Mesothelial cell of epicardium (in vitro differentiated cells): ENCODE measurements around the gene PARD3. TPM values are rescaled to one million over a fixed set of nuclear protein-coding genes. Genes with fewer than 3 reads are reported as not detected.

Experiments
- DNase-seq, 2 experiments: peaks; one replicate each; pipeline ENCODE4 v3.0.0; 2021; ENCODE audit warnings: low spot score in 2 of 2; ENCODE audit not compliant: unreplicated experiment in 2 of 2
- H3K27ac Mint-ChIP-seq: 2 replicates; pipeline ENCODE4 v1.8.0; 2021; ENCODE audit warnings: mixed read lengths
- H3K27me3 Mint-ChIP-seq: 2 replicates; pipeline ENCODE4 v1.8.0; 2021; ENCODE audit warnings: low read depth, mixed read lengths
- H3K36me3 Mint-ChIP-seq: 2 replicates; pipeline ENCODE4 v1.8.0; 2021; ENCODE audit warnings: mixed read lengths
- H3K4me1 Mint-ChIP-seq: 2 replicates; pipeline ENCODE4 v1.8.0; 2021; ENCODE audit warnings: mixed read lengths
- H3K4me3 Mint-ChIP-seq: 2 replicates; pipeline ENCODE4 v1.8.0; 2021; ENCODE audit warnings: mild to moderate bottlenecking, moderate library complexity, mixed read lengths
- H3K9me3 Mint-ChIP-seq: 2 replicates; pipeline ENCODE4 v1.8.0; 2021; ENCODE audit warnings: mixed read lengths
- CTCF ChIP-seq: fragments of 200-600 bp; sonication (generic); IDR thresholded peaks from one replicate; pipeline ENCODE4 v1.5.0; 2021; ENCODE audit warnings: antibody characterized with exemption; ENCODE audit not compliant: unreplicated experiment
- total RNA-seq: library from RNA; stranded (reverse); gene quantifications from 3 replicates; pipeline ENCODE4 v1.2.1, GENCODE V29; 2021

The PARD3 gene
- total RNA-seq, 1 donor from 2014 or later = 73.2 TPM

GRCh38 chr10:34467902-34468301 is 347.2 kb downstream of the PARD3 start:
- Mint-ChIP-seq H3K27me3 (no peaks in the 10 kb centered on the region), H3K36me3 (peaks cover 10% of the 10 kb centered on the region), H3K27ac (no peak overlapping the region), H3K4me3 (no peak overlapping the region), H3K4me1 (peaks cover 3% of the 10 kb centered on the region), H3K9me3 (no peaks in the 10 kb centered on the region)
- TF ChIP-seq CTCF = no peak
- no peak for DNase-seq

- H3K27me3 Mint-ChIP-seq = no peaks in the 10 kb centered on the region
- peaks cover 3% of the 10 kb centered on the region for H3K4me1 Mint-ChIP-seq
- DNase-seq = no peak
- H3K36me3 Mint-ChIP-seq = peaks cover 10% of the 10 kb centered on the region
- H3K27ac Mint-ChIP-seq = no peak overlapping the region
- H3K9me3 Mint-ChIP-seq = no peaks in the 10 kb centered on the region
- TF ChIP-seq CTCF = no peak
- no peak overlapping the region for H3K4me3 Mint-ChIP-seq
These were observed 347.7 kb downstream of the PARD3 start for GRCh38 chr10:34467364-34467763.

GRCh38 chr10:34465678-34466077 is 349.4 kb downstream of the PARD3 start:
- Mint-ChIP-seq H3K4me1 (peaks cover 3% of the 10 kb centered on the region), H3K27ac (no peak overlapping the region), H3K4me3 (no peak overlapping the region), H3K27me3 (no peaks in the 10 kb centered on the region), H3K9me3 (no peaks in the 10 kb centered on the region), H3K36me3 (peaks cover 12% of the 10 kb centered on the region)
- no peak for TF ChIP-seq CTCF
- DNase-seq = no peak

- Mint-ChIP-seq H3K4me3 (no peak overlapping the region), H3K27ac (no peak overlapping the region), H3K27me3 (no peaks in the 10 kb centered on the region), H3K4me1 (peaks cover 3% of the 10 kb centered on the region), H3K9me3 (no peaks in the 10 kb centered on the region), H3K36me3 (peaks cover 7% of the 10 kb centered on the region)
- TF ChIP-seq CTCF = no peak
- no peak for DNase-seq
These were observed 350.5 kb downstream of the PARD3 start for GRCh38 chr10:34464591-34464990.

- H3K36me3 Mint-ChIP-seq = peaks cover 7% of the 10 kb centered on the region
- DNase-seq = no peak
- no peak overlapping the region for H3K27ac Mint-ChIP-seq
- H3K4me3 Mint-ChIP-seq = no peak overlapping the region
- TF ChIP-seq CTCF = no peak
- H3K9me3 Mint-ChIP-seq = no peaks in the 10 kb centered on the region
- H3K4me1 Mint-ChIP-seq = peaks cover 3% of the 10 kb centered on the region
- no peaks in the 10 kb centered on the region for H3K27me3 Mint-ChIP-seq
These were observed 351.1 kb downstream of the PARD3 start for GRCh38 chr10:34464000-34464399.

- no peaks in the 10 kb centered on the region for H3K27me3 Mint-ChIP-seq
These were observed 352.1 kb downstream of the PARD3 start for GRCh38 chr10:34462993-34463392.

More at GRCh38 chr10:34462993-34463392, 352.1 kb downstream of the PARD3 start:
- H3K4me1 Mint-ChIP-seq = no peaks in the 10 kb centered on the region
- no peak overlapping the region for H3K4me3 Mint-ChIP-seq
- no peak overlapping the region for H3K27ac Mint-ChIP-seq
- H3K36me3 Mint-ChIP-seq = peaks cover 2% of the 10 kb centered on the region
- TF ChIP-seq CTCF = no peak
- no peak for DNase-seq
- no peaks in the 10 kb centered on the region for H3K9me3 Mint-ChIP-seq
